ENCODE data around the gene AHR.

AHR gene

GRCh38 chr7:17298102-17298839 lies at the start of gene AHR:
AHR (plus strand) TSS chr7:17298652; CDS start chr7:17299265, 613 bp downstream.
- DNase-seq, result peak; percentile 89

- DNase-seq, result no peak
These were observed 44.6 kb upstream of the AHR start for GRCh38 chr7:17253885-17254284.

GRCh38 chr7:17255926-17256325 lies 42.5 kb upstream of the AHR start:
- DNase-seq, result no peak

GRCh38 chr7:17256375-17256774 lies 42.1 kb upstream of the AHR start:
- no peak for DNase-seq

- no peak for DNase-seq
These were observed 31.9 kb upstream of the AHR start for GRCh38 chr7:17266565-17266964.

GRCh38 chr7:17269341-17270221 lies 28.9 kb upstream of the AHR start:
- no peak for DNase-seq

GRCh38 chr7:17274551-17275245 lies 23.8 kb upstream of the AHR start:
- no peak for DNase-seq

- no peak for DNase-seq
These were observed 22.4 kb upstream of the AHR start for GRCh38 chr7:17275749-17276671.

- DNase-seq, result no peak
These were observed 19.4 kb upstream of the AHR start for GRCh38 chr7:17279061-17279460.

- no peak for DNase-seq
These were observed 9.3 kb upstream of the AHR start for GRCh38 chr7:17289074-17289645.

- DNase-seq, result no peak
These were observed 5.6 kb upstream of the AHR start for GRCh38 chr7:17292843-17293242.

GRCh38 chr7:17293481-17293880 lies 5.0 kb upstream of the AHR start:
- DNase-seq, result no peak

GRCh38 chr7:17297243-17297642 lies 1.2 kb upstream of the AHR start:
- DNase-seq, result no peak

- peak; percentile 57 for DNase-seq
These were observed 509 bp downstream of the AHR start for GRCh38 chr7:17298840-17299482.

- no peak for DNase-seq
These were observed 1.1 kb downstream of the AHR start for GRCh38 chr7:17299483-17299991.

GRCh38 chr7:17300012-17300411 lies 1.6 kb downstream of the AHR start:
- DNase-seq, result no peak

GRCh38 chr7:17300437-17300836 lies 2.0 kb downstream of the AHR start:
- no peak for DNase-seq

GRCh38 chr7:17301471-17302456 lies 3.3 kb downstream of the AHR start:
- peak; percentile 40 for DNase-seq

GRCh38 chr7:17302575-17303142 lies 4.2 kb downstream of the AHR start:
- no peak for DNase-seq

- no peak for DNase-seq
These were observed 6.5 kb downstream of the AHR start for GRCh38 chr7:17304926-17305325.
